A673 (cell line): ENCODE measurements around the gene CYB5A. TPM values are rescaled to one million over a fixed set of nuclear protein-coding genes. Genes with fewer than 3 reads are reported as not detected.
A peak's percentile ranks its signal among the peaks of the same experiment; 100 is the strongest.

Experiments
- BruUV-seq: library from RNA; stranded (reverse); fragments of 400-500 nt; replicated peaks from 2 replicates; lab custom pipeline; 2021; lab: Mats Ljungman, UMichigan
- CTCF ChIA-PET: fragments of 300-600 bp; sonication (Branson Sonifier 250); formaldehyde crosslinking; loops from one replicate; lab custom pipeline; 2022; ENCODE audit warnings: antibody characterized with exemption; lab: Charles Lee
- POLR2A ChIA-PET: fragments of 300-600 bp; sonication (Branson Sonifier 250); formaldehyde crosslinking; loops from one replicate; lab custom pipeline; 2022; ENCODE audit warnings: antibody characterized with exemption; ENCODE audit not compliant: low non-redundant PET; lab: Charles Lee
- DNase-seq: peaks from one replicate; pipeline ENCODE4 v3.0.0-alpha.2; 2015; ENCODE audit warnings: low spot score
- H3K27ac ChIP-seq: fragments of 200-600 bp; sonication (generic); 2 replicates; pipeline ENCODE4 v1.5.1; 2016; ENCODE audit warnings: mixed run types, low read depth, mild to moderate bottlenecking, mixed read lengths, antibody characterized with exemption, low read length; ENCODE audit not compliant: poor library complexity, severe bottlenecking
- H3K27me3 ChIP-seq: fragments of 200-600 bp; sonication (generic); replicated peaks from 2 replicates; pipeline ENCODE4 v1.6.1; 2017; ENCODE audit warnings: mixed run types, low read depth, mild to moderate bottlenecking, mixed read lengths, antibody characterized with exemption, low read length; ENCODE audit not compliant: insufficient read depth, poor library complexity
- H3K36me3 ChIP-seq: fragments of 200-600 bp; sonication (generic); 2 replicates; pipeline ENCODE4 v1.6.1; 2016; ENCODE audit warnings: mixed run types, mild to moderate bottlenecking, mixed read lengths, antibody characterized with exemption, low read length; ENCODE audit not compliant: insufficient read depth, poor library complexity, severe bottlenecking
- H3K4me1 ChIP-seq: fragments of 200-600 bp; sonication (generic); 2 replicates; pipeline ENCODE4 v1.6.1; 2017; ENCODE audit warnings: mixed run types, mild to moderate bottlenecking, mixed read lengths, antibody characterized with exemption, low read length; ENCODE audit not compliant: insufficient read depth, poor library complexity, severe bottlenecking
- H3K4me3 ChIP-seq: fragments of 200-600 bp; sonication (generic); 2 replicates; pipeline ENCODE4 v1.5.1; 2016; ENCODE audit warnings: low read depth, mixed run types, mild to moderate bottlenecking, mixed read lengths, low read length; ENCODE audit not compliant: poor library complexity, severe bottlenecking
- H3K9me3 ChIP-seq: fragments of 200-600 bp; sonication (generic); 2 replicates; pipeline ENCODE4 v1.6.1; 2016; ENCODE audit warnings: mixed run types, low read depth, mild to moderate bottlenecking, mixed read lengths, antibody characterized with exemption, low read length; ENCODE audit not compliant: poor library complexity, severe bottlenecking
- CTCF ChIP-seq: fragments of 300-800, 200-600 bp; sonication (generic); conservative IDR thresholded peaks from 2 replicates; pipeline ENCODE4 v1.5.1; 2017; ENCODE audit warnings: low read depth, mild to moderate bottlenecking, antibody characterized with exemption, low read length, moderate library complexity, mixed read lengths
- EZH2 ChIP-seq: fragments of 200-600 bp; sonication (generic); IDR thresholded peaks from 2 replicates; pipeline ENCODE4 v1.6.1; 2017; ENCODE audit warnings: borderline replicate concordance, low read depth, mild to moderate bottlenecking, mixed read lengths, antibody characterized with exemption, low read length; ENCODE audit not compliant: poor library complexity, severe bottlenecking
- intact Hi-C: fragments of 100-400 bp; cut with micrococcal nuclease; formaldehyde crosslinking; loops from one replicate; pipeline ENCODE4 v1.10.0; 2022; ENCODE audit not compliant: unreplicated experiment
- total RNA-seq: library from RNA; stranded (reverse); gene quantifications from 2 replicates; pipeline ENCODE4 v1.2.3, GENCODE V29; 2021

Gene CYB5A
- total RNA-seq, 1 experiment from 2014 or later = 38.7 TPM

- no peaks in the 10 kb centered on the region for H3K27me3 ChIP-seq
- H3K9me3 ChIP-seq = peaks cover 5% of the 10 kb centered on the region
- intact Hi-C loops = no loop called here
- ChIA-PET POLR2A (no interaction called here), CTCF (no interaction called here)
- no peak for DNase-seq
- BruUV-seq = no TSS peak
- no peak overlapping the region for H3K27ac ChIP-seq
- no peaks in the 10 kb centered on the region for H3K4me1 ChIP-seq
- no peaks in the 10 kb centered on the region for H3K36me3 ChIP-seq
- H3K4me3 ChIP-seq = no peak overlapping the region
- no peak for TF ChIP-seq CTCF
- no peak for TF ChIP-seq EZH2
Measured at GRCh38 chr18:74314759-74315463, 23.1 kb upstream of the CYB5A start.

GRCh38 chr18:74311000-74311399 is 19.2 kb upstream of the CYB5A start:
- TF ChIP-seq EZH2 (no peak), CTCF (no peak)
- ChIA-PET CTCF (no interaction called here), POLR2A (no interaction called here)
- Histone ChIP-seq H3K27me3 (peaks cover 13% of the 10 kb centered on the region), H3K9me3 (peaks cover 5% of the 10 kb centered on the region), H3K27ac (no peak overlapping the region), H3K4me1 (no peaks in the 10 kb centered on the region), H3K4me3 (no peak overlapping the region), H3K36me3 (no peaks in the 10 kb centered on the region)
- BruUV-seq = no TSS peak
- intact Hi-C loops = no loop called here
- no peak for DNase-seq

- Histone ChIP-seq H3K36me3 (no peaks in the 10 kb centered on the region), H3K9me3 (peaks cover 5% of the 10 kb centered on the region), H3K4me1 (no peaks in the 10 kb centered on the region), H3K27me3 (peaks cover 14% of the 10 kb centered on the region), H3K4me3 (no peak overlapping the region), H3K27ac (no peak overlapping the region)
- intact Hi-C loops = no loop called here
- ChIA-PET CTCF (no interaction called here), POLR2A (no interaction called here)
- no peak for TF ChIP-seq EZH2
- TF ChIP-seq CTCF = peak; percentile 24; the same call in 1 of the 2 replicates
- peak; percentile 32 for DNase-seq
- no TSS peak for BruUV-seq
Measured at GRCh38 chr18:74310411-74310810, 18.6 kb upstream of the CYB5A start.
